C4-2B (cell line): ENCODE measurements around the gene FASTKD2.

ENCODE experiments used
- ZFX ChIP-seq: fragments of 450-650 bp; IDR thresholded peaks from 2 replicates; pipeline ENCODE4 v1.6.1; 2017
- TF ChIP-seq, protein P1 (sequence below): fragments of 450-650 bp; conservative IDR thresholded peaks from 2 replicates; pipeline ENCODE4 v1.5.1; 2017; ENCODE audit warnings: mild to moderate bottlenecking

DNA sequence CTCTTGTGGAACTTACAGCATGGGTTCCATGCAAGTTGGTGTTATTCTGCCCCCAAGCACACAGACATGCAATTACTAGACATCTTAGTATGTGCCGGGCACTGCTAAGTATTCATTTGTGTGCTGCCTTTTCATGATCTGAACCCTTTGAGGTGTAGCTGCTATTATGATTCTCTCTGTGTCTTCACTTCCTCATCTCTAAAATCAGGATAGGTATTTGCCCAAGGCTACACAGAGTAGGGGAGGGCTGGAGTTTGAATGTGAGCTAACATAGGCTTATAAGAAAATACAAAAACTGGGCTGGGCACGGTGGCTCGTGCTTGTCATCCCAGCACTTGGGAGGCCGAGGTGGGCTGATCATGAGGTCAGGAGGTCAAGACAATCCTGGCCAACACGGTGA, 27.2 kb downstream of the FASTKD2 start:
- TF ChIP-seq, protein P1, sequence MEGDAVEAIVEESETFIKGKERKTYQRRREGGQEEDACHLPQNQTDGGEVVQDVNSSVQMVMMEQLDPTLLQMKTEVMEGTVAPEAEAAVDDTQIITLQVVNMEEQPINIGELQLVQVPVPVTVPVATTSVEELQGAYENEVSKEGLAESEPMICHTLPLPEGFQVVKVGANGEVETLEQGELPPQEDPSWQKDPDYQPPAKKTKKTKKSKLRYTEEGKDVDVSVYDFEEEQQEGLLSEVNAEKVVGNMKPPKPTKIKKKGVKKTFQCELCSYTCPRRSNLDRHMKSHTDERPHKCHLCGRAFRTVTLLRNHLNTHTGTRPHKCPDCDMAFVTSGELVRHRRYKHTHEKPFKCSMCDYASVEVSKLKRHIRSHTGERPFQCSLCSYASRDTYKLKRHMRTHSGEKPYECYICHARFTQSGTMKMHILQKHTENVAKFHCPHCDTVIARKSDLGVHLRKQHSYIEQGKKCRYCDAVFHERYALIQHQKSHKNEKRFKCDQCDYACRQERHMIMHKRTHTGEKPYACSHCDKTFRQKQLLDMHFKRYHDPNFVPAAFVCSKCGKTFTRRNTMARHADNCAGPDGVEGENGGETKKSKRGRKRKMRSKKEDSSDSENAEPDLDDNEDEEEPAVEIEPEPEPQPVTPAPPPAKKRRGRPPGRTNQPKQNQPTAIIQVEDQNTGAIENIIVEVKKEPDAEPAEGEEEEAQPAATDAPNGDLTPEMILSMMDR, result no peak
- TF ChIP-seq ZFX, result no peak
